Endothelial cell of umbilical vein (primary cell): ENCODE data around the gene KRTAP4-11. TPM values are rescaled to one million over a fixed set of nuclear protein-coding genes. Genes with fewer than 3 reads are reported as not detected.
"Not testable (repeated sequence)": the region's sequence is repeated elsewhere in the genome, so short reads cannot be mapped to it uniquely, and the experiment has no call there.

ENCODE experiments used
- Bru-seq: library from RNA; stranded (reverse); fragments of 400-500 nt; gene quantifications from one replicate; lab custom pipeline; 2021; lab: Mats Ljungman, UMichigan
- BruChase-seq, 2 experiments: library from RNA; stranded (reverse); fragments of 400-500 nt; gene quantifications; one replicate each; lab custom pipeline; 2021; lab: Mats Ljungman, UMichigan
- BruUV-seq: library from RNA; stranded (reverse); fragments of 400-500 nt; replicated peaks from 2 replicates; lab custom pipeline; 2021; lab: Mats Ljungman, UMichigan
- CTCF ChIA-PET: fragments of 300-600, 350-600 bp; sonication (Branson Sonifier 250); formaldehyde crosslinking; loops from one replicate; lab custom pipeline; 2021; ENCODE audit warnings: antibody characterized with exemption, inconsistent platforms; lab: Charles Lee
- POLR2A ChIA-PET: fragments of 300-600, 350-600 bp; sonication (Branson Sonifier 250); formaldehyde crosslinking; loops from one replicate; lab custom pipeline; 2021; ENCODE audit warnings: antibody characterized with exemption, inconsistent platforms; lab: Charles Lee
- DNase-seq: peaks from one replicate; pipeline ENCODE4 v3.0.0-alpha.2; 2011; ENCODE audit warnings: low read depth, low spot score
- FAIRE-seq: peaks from 2 replicates; lab custom pipeline; 2011; peaks lifted over from hg19 to GRCh38; lab: Jason Lieb, UNC
- H2AFZ ChIP-seq: 2 replicates; pipeline ENCODE4 v1.6.0; 2012; ENCODE audit warnings: low read depth, low read length, control low read depth, inconsistent platforms
- H3K27ac ChIP-seq: 2 replicates; pipeline ENCODE4 v1.5.1; 2011; ENCODE audit warnings: low read depth, mild to moderate bottlenecking, control low read depth, low read length, moderate library complexity; ENCODE audit not compliant: insufficient read depth
- H3K27me3 ChIP-seq, 2 experiments: 2 replicates each; pipeline versions ENCODE4 v1.6.0 to v1.6.1; 2011; ENCODE audit warnings: low read length in 2 of 2, mixed read lengths in 1 of 2; ENCODE audit not compliant: control insufficient read depth in 2 of 2, insufficient read depth in 2 of 2
- H3K36me3 ChIP-seq, 2 experiments: 2 replicates in 1 of 2; 3 replicates in 1 of 2; pipeline ENCODE4 v1.5.1; 2011; ENCODE audit warnings: low read length in 2 of 2, mild to moderate bottlenecking in 1 of 2, moderate library complexity in 1 of 2; ENCODE audit not compliant: control insufficient read depth in 2 of 2, insufficient read depth in 2 of 2; ENCODE audit errors: extremely low read depth in 1 of 2
- H3K4me1 ChIP-seq: 3 replicates; pipeline ENCODE4 v1.5.1; 2011; ENCODE audit warnings: mild to moderate bottlenecking, low read length; ENCODE audit not compliant: control insufficient read depth, insufficient read depth; ENCODE audit errors: extremely low read depth
- H3K4me2 ChIP-seq: 2 replicates; pipeline ENCODE4 v1.6.1; 2011; ENCODE audit warnings: low read length, control low read depth, mixed read lengths; ENCODE audit not compliant: insufficient read depth
- H3K4me3 ChIP-seq, 3 experiments: fragments of 200-600 bp in 1 of 3; sonication (generic), shearing (Covaris generic) in 1 of 3; replicated peaks in 1 of 3; 2 replicates each; pipeline ENCODE4 v1.5.1; 2011 to 2016; ENCODE audit warnings: control low read depth in 3 of 3, low read length in 3 of 3, mild to moderate bottlenecking in 2 of 3, inconsistent platforms in 1 of 3, low read depth in 1 of 3, moderate library complexity in 1 of 3; ENCODE audit not compliant: insufficient read depth in 1 of 3
- H3K79me2 ChIP-seq: 2 replicates; pipeline ENCODE4 v1.6.0; 2012; ENCODE audit warnings: low read length, inconsistent platforms; ENCODE audit not compliant: control insufficient read depth, insufficient read depth
- H3K9ac ChIP-seq: replicated peaks from 2 replicates; pipeline ENCODE3; 2011; ENCODE audit warnings: low read length, control low read depth; ENCODE audit not compliant: insufficient read depth; ENCODE audit errors: extremely low read depth
- H3K9me1 ChIP-seq: replicated peaks from 3 replicates; pipeline ENCODE4 v1.6.0; 2011; ENCODE audit warnings: mild to moderate bottlenecking, low read length; ENCODE audit not compliant: control insufficient read depth, insufficient read depth; ENCODE audit errors: extremely low read depth
- H3K9me3 ChIP-seq: replicated peaks from 2 replicates; pipeline ENCODE4 v1.5.1; 2012; ENCODE audit warnings: low read length, inconsistent platforms; ENCODE audit not compliant: control insufficient read depth, insufficient read depth
- H4K20me1 ChIP-seq: replicated peaks from 2 replicates; pipeline ENCODE3; 2011; ENCODE audit warnings: mild to moderate bottlenecking, low read length; ENCODE audit not compliant: control insufficient read depth, insufficient read depth; ENCODE audit errors: extremely low read depth
- CTCF ChIP-seq, 2 donors: IDR thresholded peaks; 1 replicate in 1 of 2; 2 replicates in 1 of 2; pipeline ENCODE4 v1.5.1; 2011; ENCODE audit warnings: low read length in 2 of 2, mild to moderate bottlenecking in 2 of 2, moderate library complexity in 2 of 2, control low read depth in 1 of 2, inconsistent platforms in 1 of 2, low read depth in 1 of 2; ENCODE audit not compliant: insufficient read depth in 1 of 2; ENCODE audit errors: extremely low read depth in 1 of 2
- EZH2 ChIP-seq: IDR thresholded peaks from 2 replicates; pipeline ENCODE4 v1.6.1; 2012; ENCODE audit warnings: borderline replicate concordance, low read depth, mild to moderate bottlenecking, moderate library complexity, low read length, inconsistent platforms; ENCODE audit not compliant: severe bottlenecking
- FOS ChIP-seq: IDR thresholded peaks from 2 replicates; pipeline ENCODE4 v1.6.1; 2011; ENCODE audit warnings: mild to moderate bottlenecking, low read length, moderate library complexity, borderline replicate concordance; ENCODE audit not compliant: insufficient read depth
- GATA2 ChIP-seq: IDR thresholded peaks from 2 replicates; pipeline ENCODE4 v1.7.0; 2011; ENCODE audit warnings: low read depth, mild to moderate bottlenecking, moderate library complexity, mixed read lengths, low read length; ENCODE audit not compliant: insufficient read length, insufficient read depth
- JUN ChIP-seq: IDR thresholded peaks from 2 replicates; pipeline ENCODE4 v1.6.1; 2011; ENCODE audit warnings: borderline replicate concordance, low read depth; ENCODE audit not compliant: insufficient read length, insufficient read depth
- MAX ChIP-seq: IDR thresholded peaks from 2 replicates; pipeline ENCODE4 v1.6.1; 2011; ENCODE audit not compliant: insufficient read depth, insufficient read length
- MYC ChIP-seq: IDR thresholded peaks from one replicate; pipeline ENCODE4 v1.6.1; 2011; ENCODE audit warnings: mild to moderate bottlenecking, low read depth, low read length
- POLR2A ChIP-seq: IDR thresholded peaks from 2 replicates; pipeline ENCODE4 v1.6.1; 2012; ENCODE audit warnings: low read depth, mild to moderate bottlenecking, control low read depth, low read length
- POLR2AphosphoS5 ChIP-seq: IDR thresholded peaks from 2 replicates; pipeline ENCODE4 v1.6.1; 2012; ENCODE audit warnings: low read depth, mild to moderate bottlenecking, control low read depth, low read length, moderate library complexity; ENCODE audit not compliant: insufficient read depth
- dilution Hi-C: fragments of 300-500 bp; cut with MboI; formaldehyde crosslinking; loops from one replicate; pipeline ENCODE4 v1.15.0; 2019; ENCODE audit warnings: low sequenced_read_pairs; ENCODE audit not compliant: extremely low pct_ligation_motif_present
- intact Hi-C: fragments of 100-400 bp; cut with micrococcal nuclease; formaldehyde crosslinking; loops from one replicate; pipeline ENCODE4 v1.10.0; 2022
- long read RNA-seq: library from polyadenylated mRNA; stranded (forward); transcript quantifications from one replicate; pipeline ENCODE4 v2.0.0, GENCODE V29; 2021
- polyA minus RNA-seq, 3 experiments: library from RNA; depleted of rRNA, polyadenylated mRNA; stranded (reverse); fragments of >200 nt; gene quantifications; 1 replicate in 1 of 3; 2 replicates in 2 of 3; pipeline ENCODE4 v1.2.3, GENCODE V29; 2011
- polyA plus RNA-seq, 4 experiments: library from polyadenylated mRNA; depleted of rRNA in 3 of 4; stranded (reverse) in 3 of 4; unstranded in 1 of 4; fragments of >200 nt; gene quantifications; 2 replicates each; pipeline versions ENCODE4 v1.2.1 to v1.2.3, GENCODE V29; 2011 to 2012; ENCODE audit warnings: missing spikeins in 1 of 4
- total RNA-seq: library from RNA; stranded (reverse); gene quantifications from 2 replicates; pipeline ENCODE4 v1.2.3, GENCODE V29; 2021

Gene KRTAP4-11
- total RNA-seq: not detected in 2 replicates
- polyA plus RNA-seq: not detected in 2 replicates
- not detected in 2 replicates for polyA plus RNA-seq (2011; cell fraction: cytosol; rRNA removed)
- polyA plus RNA-seq (2011; cell fraction: nucleus; rRNA removed): not detected in 2 replicates
- not detected in 2 replicates for polyA plus RNA-seq (2012)
- not detected in 2 replicates for polyA minus RNA-seq
- polyA minus RNA-seq (2011; cell fraction: cytosol; rRNA and poly(A)+ RNA removed): not detected
- not detected in 2 replicates for polyA minus RNA-seq (2011; cell fraction: nucleus; rRNA and poly(A)+ RNA removed)
- Bru-seq, nascent RNA: not detected
- BruChase-seq, experiment 1, labeled RNA remaining after a 6-hour chase: not detected
- BruChase-seq, experiment 2, labeled RNA remaining after a 2-hour chase: not detected
- long read RNA-seq: 0 reads

GRCh38 chr17:41117846-41118386 lies at the start of gene KRTAP4-11:
TSS of gene KRTAP4-11 (minus strand) at chr17:41118373. CDS start at chr17:41118315, 58 bp downstream.
- H3K27ac ChIP-seq, H3K4me2 ChIP-seq, intact Hi-C loops, H4K20me1 ChIP-seq, H3K9me1 ChIP-seq, H3K36me3 ChIP-seq, H3K9me3 ChIP-seq, dilution Hi-C loops, BruUV-seq, CTCF ChIA-PET, H3K4me1 ChIP-seq, DNase-seq, H3K4me3 ChIP-seq, FAIRE-seq, H3K79me2 ChIP-seq, H3K9ac ChIP-seq, H2AFZ ChIP-seq, POLR2A ChIA-PET, H3K27me3 ChIP-seq: not testable (repeated sequence)

- Histone ChIP-seq H3K4me1 (no peaks in the 10 kb centered on the region), H3K36me3 (no peaks in the 10 kb centered on the region), H2AFZ (no peak overlapping the region), H4K20me1 (no peaks in the 10 kb centered on the region), H3K9ac (no peak overlapping the region), H3K27ac (no peak overlapping the region), H3K9me1 (no peaks in the 10 kb centered on the region), H3K4me2 (no peak overlapping the region), H3K79me2 (no peaks in the 10 kb centered on the region), H3K9me3 (no peaks in the 10 kb centered on the region), H3K27me3 (no peaks in the 10 kb centered on the region), H3K4me3 (no peak overlapping the region)
- dilution Hi-C loops (no loop called here), intact Hi-C loops (no loop called here)
- CTCF ChIA-PET: no interaction called here
- FAIRE-seq (no peak), DNase-seq (no peak)
- BruUV-seq: no TSS peak
- TF ChIP-seq POLR2AphosphoS5 (no peak), POLR2A (no peak), MAX (no peak), FOS (no peak), GATA2 (no peak), MYC (no peak), EZH2 (no peak), JUN (no peak), CTCF (IDR thresholded peaks at IDR 0.05; ENCODE audit: extremely low read depth in 1 of 2, insufficient read depth in 1 of 2, low read depth in 1 of 2, low read length in 2 of 2) (no peak)
- POLR2A ChIA-PET: no interaction called here
Observed at GRCh38 chr17:41167561-41167960, 49.4 kb upstream of the KRTAP4-11 start.
